Prostate gland (tissue), 2 donors: ENCODE measurements around the gene ZNF576.

Experiments used
- POLR2AphosphoS5 ChIP-seq: sonication (generic); formaldehyde crosslinking; IDR thresholded peaks from one replicate; pipeline ENCODE4 v1.6.1; 2017; ENCODE audit warnings: antibody characterized with exemption
- TF ChIP-seq, protein P1 (sequence below), 4 experiments: fragments of 200-600 bp in 2 of 4; fragments of 450-650 bp in 2 of 4; sonication (generic) in 2 of 4; IDR thresholded peaks; 1 replicate in 3 of 4; 2 replicates in 1 of 4; pipeline ENCODE4 v1.5.1; 2016 to 2019; ENCODE audit warnings: antibody characterized with exemption in 4 of 4, mild to moderate bottlenecking in 2 of 4, moderate library complexity in 2 of 4

DNA sequence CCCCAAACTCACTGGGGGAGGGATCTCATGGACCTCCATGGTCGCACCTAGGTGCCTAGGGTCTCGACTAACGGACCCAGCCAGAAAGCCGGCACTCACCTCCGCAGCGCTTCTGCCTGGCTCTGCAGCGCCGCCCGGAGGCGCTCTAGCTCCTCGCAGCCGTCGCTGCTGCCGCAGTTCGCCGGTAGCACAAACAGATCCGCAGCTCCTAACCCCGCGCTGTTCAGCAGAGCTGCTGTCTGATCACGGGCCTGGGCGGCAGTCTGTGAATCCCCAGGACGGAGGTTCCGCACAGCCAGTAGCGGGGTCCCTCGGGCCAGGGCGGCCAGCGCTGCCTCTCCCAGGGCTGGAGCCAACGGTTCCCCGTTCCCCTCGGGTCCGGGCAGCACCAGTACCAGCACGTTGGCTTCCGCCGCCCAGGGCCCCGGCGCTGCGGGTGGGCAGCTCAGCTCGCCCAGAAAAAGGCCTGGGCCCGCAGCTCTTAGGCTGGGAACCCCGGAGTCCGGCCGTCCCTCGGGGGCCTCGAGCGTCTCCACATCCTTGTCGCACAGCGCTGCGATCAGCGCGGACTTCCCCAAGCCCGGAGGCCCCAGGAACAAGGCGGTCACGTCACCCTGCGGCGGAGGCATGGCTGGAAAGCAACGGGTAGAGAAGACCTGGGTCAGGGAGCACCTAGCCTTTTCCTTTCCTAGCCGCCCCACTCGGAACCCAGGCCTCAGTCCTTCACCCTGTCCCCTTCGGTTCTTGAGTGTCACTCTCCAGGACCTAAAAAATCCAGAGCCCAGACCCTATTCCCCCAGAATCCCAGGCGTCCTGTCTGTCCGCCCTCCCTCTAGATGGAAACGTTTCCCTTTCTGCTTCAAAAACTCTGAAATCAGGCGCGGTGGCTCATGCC is 1.4 kb upstream of the ZNF576 start:
- TF ChIP-seq, protein P1, sequence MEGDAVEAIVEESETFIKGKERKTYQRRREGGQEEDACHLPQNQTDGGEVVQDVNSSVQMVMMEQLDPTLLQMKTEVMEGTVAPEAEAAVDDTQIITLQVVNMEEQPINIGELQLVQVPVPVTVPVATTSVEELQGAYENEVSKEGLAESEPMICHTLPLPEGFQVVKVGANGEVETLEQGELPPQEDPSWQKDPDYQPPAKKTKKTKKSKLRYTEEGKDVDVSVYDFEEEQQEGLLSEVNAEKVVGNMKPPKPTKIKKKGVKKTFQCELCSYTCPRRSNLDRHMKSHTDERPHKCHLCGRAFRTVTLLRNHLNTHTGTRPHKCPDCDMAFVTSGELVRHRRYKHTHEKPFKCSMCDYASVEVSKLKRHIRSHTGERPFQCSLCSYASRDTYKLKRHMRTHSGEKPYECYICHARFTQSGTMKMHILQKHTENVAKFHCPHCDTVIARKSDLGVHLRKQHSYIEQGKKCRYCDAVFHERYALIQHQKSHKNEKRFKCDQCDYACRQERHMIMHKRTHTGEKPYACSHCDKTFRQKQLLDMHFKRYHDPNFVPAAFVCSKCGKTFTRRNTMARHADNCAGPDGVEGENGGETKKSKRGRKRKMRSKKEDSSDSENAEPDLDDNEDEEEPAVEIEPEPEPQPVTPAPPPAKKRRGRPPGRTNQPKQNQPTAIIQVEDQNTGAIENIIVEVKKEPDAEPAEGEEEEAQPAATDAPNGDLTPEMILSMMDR (IDR thresholded peaks at IDR 0.05), result peak; percentile 21 to 84 (median 72)
- TF ChIP-seq POLR2AphosphoS5, result peak; percentile 17
